Measurements from ENCODE around the gene LRRC72.
"Not testable (repeated sequence)": the region's sequence is repeated elsewhere in the genome, so short reads cannot be mapped to it uniquely, and the experiment has no call there.

The LRRC72 gene

GRCh38 chr7:16529697-16530096 is 3.1 kb downstream of the LRRC72 start:
- DNase-seq, result no peak

DNA sequence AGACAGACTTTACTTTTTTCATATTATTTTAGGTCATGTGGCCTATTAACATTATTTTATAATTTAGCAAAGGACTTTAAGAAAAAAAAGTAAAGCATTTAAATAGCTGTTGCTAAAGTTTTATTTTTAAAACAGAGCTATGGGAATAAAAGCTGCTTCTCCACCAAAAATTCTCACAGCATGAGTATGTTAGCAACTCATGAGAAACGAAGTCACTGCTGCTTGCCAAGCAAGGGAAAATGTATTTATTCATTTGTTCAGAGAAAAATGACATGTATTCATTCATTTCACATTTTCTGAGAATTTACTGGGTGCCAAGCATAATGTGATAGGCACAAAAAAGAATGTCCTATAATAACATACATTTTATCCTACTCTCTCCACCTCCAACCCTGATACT is 5.1 kb downstream of the LRRC72 start:
- DNase-seq, result no peak

GRCh38 chr7:16532272-16532671 is 5.6 kb downstream of the LRRC72 start:
- no peak for DNase-seq

- no peak for DNase-seq
Observed at GRCh38 chr7:16535500-16535899, 8.9 kb downstream of the LRRC72 start.

DNA sequence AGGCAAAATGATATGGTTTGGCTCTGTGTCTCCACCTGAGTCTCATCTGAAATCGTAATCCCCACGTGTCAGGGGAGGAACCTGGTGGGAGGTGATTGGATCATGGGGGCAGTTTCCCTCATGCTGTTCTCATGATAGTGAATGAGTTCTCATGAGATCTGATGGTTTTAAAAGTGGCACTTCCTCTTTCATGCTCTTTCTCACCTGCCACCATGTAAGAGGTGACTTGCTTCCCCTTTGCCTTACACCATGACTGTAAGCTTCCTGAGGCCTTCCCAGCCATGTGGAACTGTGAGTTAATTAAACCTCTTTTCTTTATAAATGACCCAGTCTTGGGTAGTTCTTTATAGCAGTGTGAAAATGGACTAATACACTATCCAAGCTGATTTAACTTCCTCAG is 13.9 kb downstream of the LRRC72 start:
- not testable (repeated sequence) for DNase-seq

- DNase-seq, result no peak
Observed at GRCh38 chr7:16542401-16542800, 15.8 kb downstream of the LRRC72 start.

GRCh38 chr7:16543456-16543855 is 16.8 kb downstream of the LRRC72 start:
- no peak for DNase-seq

DNA sequence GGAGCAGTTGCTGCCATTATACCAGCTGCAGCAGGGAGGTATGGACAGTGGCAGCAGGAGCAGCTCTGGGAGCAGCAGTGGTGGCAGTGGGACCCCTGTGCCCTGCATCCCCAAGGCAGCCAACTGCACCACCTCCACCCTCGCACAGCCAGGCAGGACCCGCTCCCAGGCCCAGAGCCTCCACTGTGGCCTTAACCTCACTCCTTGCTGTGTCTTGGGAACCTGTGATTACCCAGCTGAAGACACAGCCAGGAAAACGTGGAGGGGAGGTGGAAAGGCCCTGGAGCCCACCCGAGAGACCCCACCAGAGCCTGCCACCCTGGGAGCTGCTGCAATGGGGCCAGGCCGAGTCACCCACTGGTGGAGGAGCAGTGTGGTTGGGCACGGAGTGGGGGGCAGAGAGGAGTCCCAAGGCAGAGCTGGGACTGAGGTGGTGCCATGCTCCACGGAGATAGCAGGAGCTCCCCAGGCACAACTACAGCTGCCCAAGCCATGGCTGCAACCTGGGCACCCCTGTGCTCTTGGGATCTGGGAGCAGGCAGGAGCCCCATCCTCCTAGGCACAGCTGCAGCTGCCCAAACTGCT is 20.4 kb downstream of the LRRC72 start:
- no peak for DNase-seq

- DNase-seq, result no peak
Observed at GRCh38 chr7:16548428-16548827, 21.8 kb downstream of the LRRC72 start.

DNA sequence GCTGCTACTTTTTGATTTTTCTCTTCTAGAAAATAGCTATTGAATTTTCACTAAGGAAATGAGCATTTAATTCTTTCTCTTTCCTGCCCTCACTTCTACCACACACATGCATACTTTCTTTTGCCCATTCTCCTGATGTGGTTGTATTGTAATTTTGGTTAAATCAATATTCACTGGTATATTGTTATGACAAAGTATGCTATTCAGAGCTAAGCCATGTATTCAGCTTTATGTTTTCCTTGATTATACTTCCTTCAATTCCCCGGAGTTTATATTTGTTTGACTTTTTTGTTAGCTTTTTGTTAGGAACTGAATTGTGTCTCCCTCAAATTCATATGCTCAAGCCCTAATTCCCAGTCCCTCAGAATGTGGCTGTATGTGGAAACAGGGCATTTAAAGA is 24.0 kb downstream of the LRRC72 start:
- DNase-seq, result no peak

GRCh38 chr7:16554518-16555236 is 28.1 kb downstream of the LRRC72 start:
- DNase-seq, result peak; percentile 50

DNA sequence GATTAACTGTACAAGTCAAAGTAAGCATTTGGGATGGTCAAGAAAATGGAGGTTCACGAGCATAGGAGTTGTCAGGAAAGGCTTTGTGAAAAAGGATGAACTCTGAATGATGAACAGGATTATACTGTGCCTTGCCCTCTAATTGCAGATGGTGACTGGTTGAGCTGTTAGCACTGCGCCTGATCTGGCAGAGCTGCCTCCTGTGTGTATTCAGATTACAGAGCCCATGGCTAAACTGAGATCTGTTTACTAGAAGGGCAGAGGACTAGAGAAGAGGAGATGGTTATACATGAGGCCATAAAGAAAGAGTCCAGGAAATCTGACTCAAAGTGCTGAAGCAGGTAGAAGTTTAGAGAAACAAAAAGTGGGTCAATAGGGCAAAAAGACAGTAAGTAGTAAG is 29.7 kb downstream of the LRRC72 start:
- no peak for DNase-seq

GRCh38 chr7:16558761-16559302 is 32.2 kb downstream of the LRRC72 start:
- DNase-seq, result no peak

DNA sequence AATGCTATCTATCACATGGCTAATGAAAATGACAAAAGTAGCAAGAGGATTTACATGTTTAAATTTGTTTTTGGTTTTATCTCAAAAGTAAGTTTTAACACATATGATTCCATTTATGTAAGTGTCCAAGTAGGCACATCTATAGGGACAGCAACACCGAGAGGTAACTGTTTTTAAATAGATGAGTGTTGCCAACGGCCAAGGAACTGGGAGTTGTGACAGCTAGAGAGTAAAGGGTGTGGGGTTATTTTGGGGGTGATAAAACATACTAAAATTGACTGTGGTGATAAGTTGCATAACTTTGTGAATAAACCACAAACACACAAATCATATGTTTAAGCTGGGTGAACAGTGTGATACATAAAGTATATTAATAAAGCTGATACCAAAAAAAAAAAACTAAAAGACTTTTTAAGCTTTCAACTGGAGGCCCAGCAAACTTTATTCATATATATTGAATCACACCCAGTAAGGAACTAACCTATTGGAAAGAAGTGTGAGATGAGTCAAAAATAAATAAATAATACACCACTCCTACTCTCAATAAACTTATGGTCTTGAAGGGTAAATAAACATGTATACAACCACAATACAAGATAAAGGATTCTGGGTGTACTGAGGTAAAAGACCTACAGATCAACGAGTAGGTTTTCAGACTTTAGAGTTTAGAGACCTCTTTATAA is 33.0 kb downstream of the LRRC72 start:
- no peak for DNase-seq

GRCh38 chr7:16561943-16562342 is 35.3 kb downstream of the LRRC72 start:
- no peak for DNase-seq

- no peak for DNase-seq
Observed at GRCh38 chr7:16562456-16563220, 36.0 kb downstream of the LRRC72 start.

DNA sequence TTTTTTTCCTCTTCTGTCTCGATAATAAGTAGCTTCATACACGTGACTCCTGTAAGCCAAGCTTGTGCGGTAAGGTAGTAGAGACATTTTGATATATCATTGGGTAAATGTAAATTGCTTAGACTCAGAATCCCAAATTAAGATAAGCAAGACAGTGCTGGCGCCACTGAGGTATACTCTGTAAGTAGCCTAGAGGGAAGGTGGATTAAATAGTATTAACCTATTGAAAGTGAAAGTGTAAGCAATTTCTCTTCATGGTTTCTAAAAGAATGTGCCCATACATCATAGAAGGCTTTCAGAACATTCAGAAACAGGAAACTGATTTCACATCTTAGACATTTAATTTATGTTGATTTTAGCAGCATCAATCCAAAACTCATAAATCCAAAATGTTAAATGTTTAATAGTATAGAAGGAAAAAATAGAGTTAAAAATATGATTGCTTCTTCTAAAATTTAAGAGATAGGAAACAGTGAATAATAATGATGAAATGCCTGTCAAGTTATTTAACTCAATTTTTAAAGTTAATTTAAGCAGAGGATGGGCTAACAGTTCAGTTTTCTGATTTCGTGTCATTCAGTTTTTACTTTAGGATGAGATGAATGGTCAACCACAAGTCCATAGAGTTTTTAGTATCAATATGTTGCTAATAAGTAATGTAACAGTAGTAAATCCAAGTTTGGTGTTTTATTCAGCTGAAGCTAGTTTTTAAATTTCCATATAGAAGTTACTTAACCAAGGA is 36.8 kb downstream of the LRRC72 start:
- DNase-seq, result no peak

- no peak for DNase-seq
Observed at GRCh38 chr7:16564023-16564380, 37.4 kb downstream of the LRRC72 start.

- peak; percentile 79 for DNase-seq
Observed at GRCh38 chr7:16564909-16565426, 38.3 kb downstream of the LRRC72 start.

DNA sequence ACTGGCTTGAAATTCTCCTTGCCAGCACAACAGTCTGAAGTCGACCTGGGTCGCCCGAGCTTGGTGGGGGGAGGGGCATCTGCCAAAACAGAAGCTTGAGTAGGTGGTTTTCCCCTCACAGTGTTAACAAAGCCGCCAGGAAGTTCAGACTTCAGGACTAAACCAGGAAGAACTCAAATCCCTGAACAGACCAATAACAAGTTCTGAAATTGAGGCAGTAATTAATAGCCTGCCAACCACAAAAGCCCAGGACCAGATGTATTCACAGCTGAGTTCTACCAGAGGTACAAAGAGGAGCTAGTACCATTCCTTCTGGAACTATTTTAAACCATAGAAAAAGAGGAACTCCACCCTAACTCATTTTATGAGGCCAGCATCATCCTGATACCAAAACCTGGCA is 45.3 kb downstream of the LRRC72 start:
- no peak for DNase-seq

DNA sequence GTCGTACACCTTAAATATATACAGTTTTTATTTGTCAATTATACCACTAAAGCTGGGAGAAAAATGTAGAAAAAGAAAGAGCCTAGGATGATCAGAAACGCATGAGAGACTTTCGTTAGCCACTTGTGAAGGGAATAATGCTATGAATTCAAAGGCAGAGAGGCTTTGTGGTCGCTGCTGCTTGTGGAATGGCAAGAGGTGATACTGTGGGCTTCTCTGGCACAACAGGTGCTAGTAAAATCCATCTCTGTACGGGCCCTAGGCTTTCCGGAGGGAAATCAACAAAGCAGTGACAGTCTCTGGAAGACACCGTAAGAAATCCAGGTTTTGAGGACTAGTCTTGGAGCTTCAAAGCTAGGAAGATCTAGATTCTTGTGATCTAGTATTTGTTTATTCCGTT is 52.6 kb downstream of the LRRC72 start:
- DNase-seq, result no peak

- DNase-seq, result no peak
Observed at GRCh38 chr7:16581286-16581685, 54.7 kb downstream of the LRRC72 start.

All from NCI-H2171 treated with DMSO at 0.1 percent for 48 hours (cell line).